NCI-H128 (cell line): Measurements from ENCODE around the gene HSD17B12.

Experiments
- DNase-seq: peaks from one replicate; lab custom pipeline; 2025; ENCODE audit not compliant: unreplicated experiment; lab: John Stamatoyannopoulos, UW

HSD17B12 gene

DNA sequence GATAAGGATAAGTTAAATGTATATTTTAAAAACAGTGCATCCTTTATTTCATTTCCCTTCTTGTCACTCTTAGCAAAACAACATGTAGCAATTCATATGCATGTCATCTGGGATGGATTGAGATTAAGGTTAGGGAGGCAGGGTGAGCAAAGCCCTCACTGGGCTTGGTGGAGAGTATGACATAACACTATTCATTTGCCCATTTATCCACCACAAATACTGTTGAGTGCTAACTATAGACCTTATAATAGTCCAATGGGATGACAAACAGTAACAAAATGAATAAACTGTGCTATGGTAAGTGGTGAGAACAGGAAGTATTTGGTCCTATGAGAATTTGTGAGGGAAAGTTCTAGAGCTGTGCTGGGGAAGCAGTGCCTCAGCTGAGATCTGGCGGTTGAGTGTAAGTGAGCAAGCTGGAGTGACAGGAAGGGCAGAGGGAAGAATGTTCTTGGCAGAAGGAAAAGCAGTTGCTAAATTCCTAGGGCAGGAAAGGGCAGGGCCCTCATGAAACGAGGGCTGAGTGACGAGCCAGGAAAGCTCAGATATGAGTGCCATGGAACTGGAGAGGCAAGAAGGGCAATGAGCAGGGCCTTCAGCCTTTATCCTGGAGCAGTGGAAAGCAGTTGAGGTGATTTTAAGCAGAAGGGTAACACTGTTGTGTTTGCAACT lies 6.7 kb downstream of the HSD17B12 start:
- DNase-seq: no peak

DNA sequence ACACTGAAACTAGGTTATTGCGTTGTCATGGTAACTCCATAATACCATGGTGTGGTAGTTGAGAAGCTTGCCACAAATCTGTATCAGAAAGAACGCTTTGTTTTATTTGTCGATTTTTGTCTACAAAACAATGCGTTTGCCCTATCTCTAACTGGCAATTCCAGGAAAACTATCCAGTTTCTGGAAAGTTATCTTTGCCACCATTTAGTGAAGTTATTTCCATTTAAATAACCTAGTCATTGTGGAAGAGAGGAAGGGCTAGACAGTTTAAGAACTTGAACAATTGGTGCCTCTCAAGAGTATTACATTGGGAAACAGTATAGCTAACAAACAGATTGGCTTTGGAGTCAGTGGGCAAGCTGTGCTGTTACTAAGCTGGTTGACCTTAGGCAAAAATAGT lies 7.9 kb downstream of the HSD17B12 start:
- no peak for DNase-seq

DNA sequence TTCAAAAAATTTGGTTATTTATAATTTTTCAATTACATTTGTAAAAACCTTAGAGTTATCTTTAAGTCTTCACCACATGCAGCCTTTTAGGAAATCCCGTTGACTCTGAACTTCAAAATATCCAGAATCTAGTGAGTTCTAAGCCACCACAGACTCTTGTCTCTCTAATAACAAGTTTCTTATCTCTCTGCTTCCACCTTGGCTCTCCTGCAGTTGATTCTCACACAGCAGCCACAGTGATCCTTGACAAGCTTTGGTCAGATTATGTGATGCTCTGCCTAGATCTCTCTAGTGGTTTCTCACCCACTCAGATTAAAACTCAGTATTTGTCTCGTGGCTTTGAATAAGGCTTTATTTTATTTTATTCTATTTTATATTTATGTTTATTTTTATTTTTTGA lies 8.6 kb downstream of the HSD17B12 start:
- no peak for DNase-seq

DNA sequence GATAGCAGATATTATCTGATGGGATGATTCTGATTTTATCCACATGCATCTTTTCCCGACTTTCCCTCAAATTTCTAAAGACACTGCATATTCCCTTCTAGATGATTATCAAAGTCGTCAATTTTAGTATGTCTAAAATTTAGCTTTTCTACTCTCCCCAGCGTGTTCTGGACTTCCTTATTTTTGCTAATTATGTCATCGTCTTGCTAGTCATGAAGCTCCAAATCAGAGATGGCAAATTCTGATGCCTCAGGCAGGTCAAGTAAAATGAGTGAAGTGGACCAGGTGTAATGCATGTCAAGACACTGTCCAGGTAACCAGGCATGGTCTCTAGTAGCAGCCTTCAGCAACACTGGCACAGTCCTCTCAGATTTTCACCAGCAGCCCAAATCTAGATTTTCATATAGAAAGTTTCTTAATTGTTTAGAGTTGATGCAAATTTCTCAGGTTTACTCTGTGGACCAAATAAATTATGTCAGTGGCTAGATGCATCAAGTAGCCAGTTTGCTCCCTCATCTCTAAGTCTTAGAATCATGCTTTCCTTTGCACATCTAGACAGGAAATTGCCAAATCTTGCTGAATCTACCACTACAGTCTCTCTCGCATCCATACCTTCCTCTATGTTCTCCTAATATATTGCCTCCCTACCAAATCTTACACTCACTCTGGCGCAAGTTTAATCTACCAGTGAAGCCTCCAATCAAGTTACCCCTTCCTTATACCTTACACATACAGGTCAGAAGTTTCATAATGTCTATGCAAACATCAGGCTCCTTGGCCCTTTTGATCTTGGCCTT lies 10.6 kb downstream of the HSD17B12 start:
- no peak for DNase-seq

DNA sequence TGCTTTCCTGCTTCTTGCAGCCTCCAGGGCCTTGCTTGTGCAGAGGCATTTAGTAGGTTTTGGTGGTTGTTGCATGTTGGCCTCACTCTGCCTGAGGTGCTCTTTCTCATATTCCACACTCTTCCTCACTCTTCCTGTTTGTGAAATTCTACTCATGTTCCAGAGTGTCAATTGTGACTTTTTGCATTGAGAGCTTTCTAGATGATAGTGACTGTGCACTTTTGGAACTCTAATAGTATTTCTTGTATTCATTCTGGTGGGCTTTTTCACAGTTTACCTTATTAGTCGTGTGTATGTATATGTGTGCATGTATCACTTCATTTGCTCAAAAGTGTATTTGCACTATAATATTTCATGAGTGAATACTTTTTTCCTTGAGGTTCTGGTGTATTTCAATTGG lies 11.3 kb downstream of the HSD17B12 start:
- no peak for DNase-seq

DNA sequence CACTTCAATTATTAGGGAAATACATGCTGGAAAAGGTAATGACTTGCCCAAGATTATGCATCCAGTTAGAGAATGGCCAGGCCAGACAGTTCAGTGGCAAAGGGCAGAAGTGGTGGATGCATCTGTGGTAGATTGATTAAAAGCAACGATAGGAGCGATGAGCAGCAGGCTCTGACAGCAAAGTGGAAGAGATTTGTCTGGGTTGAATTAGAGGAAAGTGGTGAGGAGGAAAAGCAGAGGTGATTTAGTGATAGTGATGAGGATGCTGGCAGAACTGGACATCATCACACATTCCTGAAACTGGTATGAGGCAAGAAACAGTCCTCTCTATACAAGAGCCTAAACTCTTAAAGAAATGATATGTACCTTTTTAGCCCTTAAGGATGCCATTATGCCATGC lies 12.5 kb downstream of the HSD17B12 start:
- DNase-seq: no peak

DNA sequence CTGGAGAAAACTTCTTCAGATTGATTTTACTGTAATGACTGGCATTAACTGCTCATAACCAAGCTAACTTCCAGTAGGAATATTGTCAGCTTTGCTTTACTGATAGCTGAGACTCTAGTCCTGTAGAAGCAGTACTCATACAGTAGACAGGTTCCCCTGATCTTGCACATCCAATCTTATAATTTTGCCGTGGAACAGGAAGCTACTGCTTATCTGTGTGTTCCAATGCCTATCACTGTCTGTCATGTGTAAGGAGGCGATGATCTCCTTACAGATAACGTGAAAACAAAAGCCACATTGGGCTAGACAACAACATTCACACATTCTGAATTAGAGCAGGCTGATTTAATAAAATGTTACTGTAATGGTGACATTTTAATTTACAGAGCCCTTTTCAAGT lies 13.2 kb downstream of the HSD17B12 start:
- DNase-seq: no peak

DNA sequence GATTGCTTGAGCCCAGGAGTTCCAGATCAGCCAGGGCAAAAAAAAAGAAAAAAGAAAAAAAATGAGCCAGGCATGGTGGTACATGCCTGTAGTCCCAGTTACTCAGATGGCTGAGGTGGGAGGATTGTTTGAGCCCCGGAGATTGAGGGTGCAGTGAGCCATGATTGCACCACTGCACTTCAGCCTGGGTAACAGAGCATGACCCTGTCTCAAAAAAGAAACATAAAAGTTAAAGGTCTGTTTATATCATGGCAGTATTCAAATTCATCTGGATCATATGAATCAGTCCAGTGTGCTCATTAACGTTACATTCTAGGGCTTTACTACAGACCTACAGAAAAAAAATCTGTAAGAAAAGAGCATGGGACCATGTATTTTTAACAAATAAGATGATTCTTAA lies 13.9 kb downstream of the HSD17B12 start:
- no peak for DNase-seq

DNA sequence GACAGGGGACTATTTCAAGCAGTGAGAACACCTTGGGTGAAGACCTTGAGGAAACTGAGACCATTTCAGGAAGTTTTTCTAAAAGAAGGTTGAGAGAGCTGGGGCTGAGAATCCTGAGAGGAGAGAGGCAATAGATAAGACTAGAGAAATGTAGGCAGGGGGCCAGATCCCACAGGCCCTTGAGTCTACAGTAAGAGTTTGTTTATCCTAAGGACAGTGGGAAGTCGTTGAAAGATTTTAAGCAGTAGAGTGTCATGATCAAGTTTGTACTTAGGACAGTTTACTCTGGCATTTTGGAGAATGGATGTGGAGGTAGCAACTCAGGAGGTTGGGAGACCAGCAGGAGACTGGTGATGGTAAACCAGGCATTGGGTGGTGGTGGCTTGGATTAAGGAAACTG lies 17.1 kb downstream of the HSD17B12 start:
- DNase-seq: no peak

DNA sequence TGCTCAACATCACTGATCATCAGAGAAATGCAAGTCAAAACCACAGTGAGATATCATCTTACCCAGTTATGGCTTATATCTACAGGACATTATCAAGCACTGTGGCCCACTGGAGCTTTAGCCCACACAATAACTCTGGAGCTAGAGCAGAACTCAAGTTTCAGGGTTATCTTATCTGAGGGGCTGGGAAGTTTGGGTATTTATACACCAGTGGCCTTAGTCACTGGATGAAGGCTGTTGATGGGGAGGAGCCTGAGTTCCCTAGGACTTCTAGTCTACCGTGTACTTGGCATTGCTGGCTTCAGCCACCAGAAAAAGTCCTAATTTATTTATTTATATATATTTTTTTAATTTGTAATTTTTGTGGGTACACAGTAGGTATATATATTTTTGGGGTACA lies 19.3 kb downstream of the HSD17B12 start:
- DNase-seq: no peak

DNA sequence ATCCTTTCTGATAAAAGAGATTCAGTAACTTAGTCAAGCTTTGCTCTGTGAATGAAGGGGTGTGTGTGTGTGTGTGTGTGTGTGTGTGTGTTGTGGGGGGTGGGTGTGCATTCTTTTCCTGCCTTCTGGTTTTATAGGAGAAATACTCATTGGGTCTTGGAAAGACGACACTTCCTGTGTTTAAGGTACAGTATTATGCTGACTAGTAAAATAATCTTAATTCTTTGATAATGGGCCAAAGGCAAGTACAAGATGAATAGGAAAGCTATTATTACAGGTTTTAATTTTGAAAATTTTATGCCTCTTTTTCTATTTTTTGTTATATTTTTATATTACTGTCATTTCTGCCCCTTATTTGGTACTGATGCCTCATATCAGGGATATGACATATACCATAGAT lies 26.1 kb downstream of the HSD17B12 start:
- DNase-seq: no peak

DNA sequence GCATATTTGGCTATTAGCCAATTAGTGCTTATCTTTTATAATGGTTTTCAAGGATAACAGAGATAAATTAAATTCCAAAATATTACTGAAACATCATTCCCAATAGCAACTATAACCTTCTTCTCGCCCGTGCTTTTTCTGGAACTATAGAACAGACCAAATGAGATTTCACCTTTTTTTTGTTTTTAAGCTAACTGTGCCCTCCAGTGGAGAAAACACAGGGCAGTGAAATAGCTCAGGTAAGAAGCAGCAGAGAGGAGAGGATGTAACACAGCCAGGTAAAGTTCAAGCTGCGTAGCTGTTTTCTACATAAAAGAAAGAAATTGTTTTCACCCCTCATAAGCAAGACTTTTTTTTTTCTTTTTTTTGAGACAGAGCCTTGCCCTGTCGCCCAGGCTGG lies 28.2 kb downstream of the HSD17B12 start:
- no peak for DNase-seq

DNA sequence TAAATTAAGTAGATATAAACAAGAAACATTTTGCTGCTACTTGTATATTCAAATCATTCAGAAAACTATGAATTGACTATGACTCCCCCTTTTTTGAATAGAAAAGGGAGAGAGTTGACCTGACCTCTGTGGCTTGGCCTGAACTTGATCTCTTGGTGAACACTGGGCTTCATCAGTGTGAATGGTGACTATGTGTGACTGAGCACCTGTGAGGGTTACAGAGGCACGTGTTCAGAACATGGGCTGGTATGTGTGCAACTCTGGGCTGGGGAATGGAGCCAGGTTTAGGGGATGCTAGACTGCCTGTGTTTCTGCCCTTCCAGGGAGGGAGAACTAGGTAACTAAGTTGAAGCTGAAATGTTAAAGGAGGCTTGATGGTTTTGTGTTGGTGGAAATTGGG lies 29.2 kb downstream of the HSD17B12 start:
- DNase-seq: no peak

DNA sequence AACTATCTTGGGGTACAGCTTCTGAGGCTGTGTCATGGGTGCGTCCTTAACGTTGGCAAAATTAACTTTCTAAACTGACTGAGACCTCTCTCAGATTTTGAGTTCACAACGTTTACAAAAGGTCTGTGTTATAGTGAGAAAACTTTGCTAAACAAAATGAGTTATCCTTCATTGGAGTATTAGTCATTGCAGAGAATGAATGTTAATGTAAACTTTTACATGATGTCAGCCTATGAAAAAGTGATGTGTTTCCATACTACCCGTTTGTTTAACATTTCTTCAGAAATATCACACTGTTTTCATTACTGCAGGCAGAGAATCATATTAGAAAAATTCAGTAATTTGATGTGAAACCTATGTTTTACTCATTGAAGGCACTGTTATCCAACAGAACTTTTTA lies 32.1 kb downstream of the HSD17B12 start:
- DNase-seq: no peak

DNA sequence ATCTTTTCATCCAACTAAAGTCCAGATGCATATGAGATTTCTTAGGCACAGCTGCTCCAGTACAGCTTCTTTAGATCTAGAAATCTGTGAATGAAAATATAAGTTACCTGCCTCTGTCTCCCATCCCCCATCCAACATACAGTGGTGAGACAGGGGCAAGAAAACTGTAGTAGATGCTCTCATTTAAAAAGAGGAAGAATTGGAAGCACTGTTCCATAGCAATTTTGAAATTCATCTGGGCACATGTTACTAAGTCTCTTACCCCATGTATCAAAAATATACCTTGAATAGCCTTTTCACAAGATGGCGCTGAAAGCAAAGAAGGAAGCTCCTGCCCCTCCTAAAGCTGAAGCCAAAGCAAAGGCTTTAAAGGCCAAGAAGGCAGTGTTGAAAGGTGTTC lies 37.8 kb downstream of the HSD17B12 start:
- DNase-seq: no peak

DNA sequence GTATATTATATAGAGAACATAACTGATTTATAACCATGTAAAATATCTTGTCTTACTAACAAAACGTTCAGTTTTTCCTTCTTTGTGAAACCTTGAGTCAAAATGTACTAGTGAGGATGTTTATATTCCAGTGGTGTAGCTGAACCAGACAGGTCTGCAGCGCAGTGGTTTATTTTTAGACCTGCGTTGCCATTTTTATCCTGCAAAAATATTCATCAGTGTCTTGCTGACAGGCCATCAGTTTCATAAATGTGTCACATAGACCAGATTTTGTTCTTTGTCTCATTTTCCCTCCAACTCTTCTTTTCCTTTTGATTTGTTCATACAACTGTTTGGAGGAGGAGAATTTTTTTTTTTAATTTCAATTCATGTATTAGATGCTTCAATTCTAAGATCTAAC lies 43.1 kb downstream of the HSD17B12 start:
- DNase-seq: no peak

DNA sequence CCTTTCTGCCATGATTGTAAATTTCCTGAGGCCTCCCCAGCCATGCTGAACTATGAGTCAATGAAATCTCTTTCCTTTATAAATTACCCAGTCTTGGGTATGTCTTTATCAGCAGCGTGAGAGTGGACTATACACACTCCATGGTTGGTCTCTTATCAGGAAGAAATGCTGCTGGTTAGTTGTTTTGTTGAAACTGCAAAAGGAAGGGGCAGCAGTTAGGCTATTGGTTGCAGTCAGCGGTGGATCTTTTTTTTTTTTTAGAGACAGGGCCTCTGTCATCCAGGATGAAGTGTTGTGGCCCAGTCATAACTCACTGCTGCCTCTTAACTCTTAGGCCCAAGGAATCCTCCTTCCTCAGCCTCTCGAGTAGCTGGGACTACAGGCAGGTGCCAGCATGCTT lies 51.7 kb downstream of the HSD17B12 start:
- DNase-seq: no peak

DNA sequence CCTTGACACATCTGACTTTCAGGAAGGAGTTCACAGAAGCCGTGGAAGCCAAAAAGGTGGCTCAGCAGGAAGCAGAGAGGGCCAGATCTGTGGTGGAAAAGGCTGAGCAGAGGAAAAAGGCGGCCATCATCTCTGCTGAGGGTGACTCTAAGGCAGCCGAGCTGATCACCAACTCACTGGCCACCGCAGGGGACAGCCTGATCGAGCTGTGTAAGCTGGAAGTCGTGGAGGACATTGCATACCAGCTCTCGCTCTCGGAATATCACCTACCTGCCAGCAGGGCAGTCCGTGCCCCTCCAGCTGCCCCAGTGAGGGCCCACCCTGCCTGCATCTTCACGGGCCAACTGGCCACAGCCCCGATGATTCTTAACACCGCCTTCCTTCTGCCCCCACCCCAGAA lies 53.7 kb downstream of the HSD17B12 start:
- DNase-seq: no peak

DNA sequence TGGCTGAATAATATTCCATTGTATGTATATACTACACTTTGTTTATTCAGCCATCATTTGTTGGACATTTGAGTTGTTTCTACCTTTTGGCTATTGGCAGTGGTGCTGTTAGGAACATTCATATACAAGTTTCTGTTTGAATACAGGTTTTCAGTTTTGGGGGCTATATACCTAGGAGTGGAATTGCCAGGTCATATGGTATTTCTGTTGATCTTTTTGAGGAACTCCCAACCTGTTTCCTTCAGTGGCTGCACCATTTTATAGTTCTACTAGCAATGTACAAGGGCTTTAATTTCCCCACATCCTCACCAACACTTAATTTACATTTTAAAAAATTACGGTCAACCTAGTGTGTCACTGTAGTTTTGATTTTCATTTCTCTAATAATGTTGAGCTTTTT lies 54.6 kb downstream of the HSD17B12 start:
- DNase-seq: no peak

DNA sequence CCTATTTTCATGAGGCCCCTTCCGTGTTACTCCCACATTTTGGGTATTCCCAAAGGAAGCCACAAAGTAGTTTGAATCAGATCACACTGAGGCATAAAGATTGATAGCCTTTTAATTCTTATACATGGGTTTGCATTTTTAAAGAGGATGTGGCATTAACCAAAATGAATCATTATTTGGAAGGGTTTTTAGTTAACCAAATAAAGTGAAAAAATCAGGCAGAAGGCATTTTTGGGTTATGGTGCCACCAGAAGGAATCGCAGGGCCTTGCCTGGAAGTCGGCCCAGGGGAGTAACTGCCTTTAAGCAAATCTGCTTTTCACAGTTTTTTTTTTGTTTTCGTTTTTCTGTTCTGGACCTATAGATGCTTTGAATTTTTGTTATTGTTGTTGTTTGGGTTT lies 55.4 kb downstream of the HSD17B12 start:
- no peak for DNase-seq

DNA sequence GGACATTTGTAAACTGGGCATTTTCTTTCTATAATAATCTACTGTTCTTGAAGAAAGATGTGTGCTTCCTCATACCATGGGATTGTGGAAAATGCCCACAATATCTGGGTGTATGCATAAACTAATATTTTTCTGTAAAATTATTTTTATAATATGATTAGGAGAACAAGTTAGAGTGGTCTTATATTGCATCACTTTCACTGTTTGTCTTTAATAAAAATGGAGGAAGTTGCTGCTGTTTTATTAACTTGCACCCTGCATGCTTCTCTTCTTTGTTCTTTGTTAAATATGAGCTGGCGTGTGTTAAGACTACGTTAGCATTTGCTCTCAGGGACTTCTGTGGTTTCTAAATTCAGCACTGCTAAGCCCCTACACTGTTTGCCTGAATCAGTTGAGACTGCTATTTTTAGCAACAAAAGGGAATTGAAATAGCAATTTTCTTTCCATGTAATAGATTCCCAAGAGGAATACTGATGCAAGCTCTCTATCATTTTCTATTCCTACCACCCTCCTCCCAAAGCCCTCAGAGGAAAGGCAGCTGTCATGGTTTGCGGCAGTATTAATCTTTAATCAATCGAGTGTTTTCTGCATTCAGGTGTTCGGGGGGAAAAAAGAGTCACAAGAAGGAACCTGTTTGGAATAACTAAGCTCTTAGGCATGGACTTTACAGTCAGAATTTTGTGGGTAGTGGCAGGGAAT lies 56.1 kb downstream of the HSD17B12 start:
- no peak for DNase-seq

DNA sequence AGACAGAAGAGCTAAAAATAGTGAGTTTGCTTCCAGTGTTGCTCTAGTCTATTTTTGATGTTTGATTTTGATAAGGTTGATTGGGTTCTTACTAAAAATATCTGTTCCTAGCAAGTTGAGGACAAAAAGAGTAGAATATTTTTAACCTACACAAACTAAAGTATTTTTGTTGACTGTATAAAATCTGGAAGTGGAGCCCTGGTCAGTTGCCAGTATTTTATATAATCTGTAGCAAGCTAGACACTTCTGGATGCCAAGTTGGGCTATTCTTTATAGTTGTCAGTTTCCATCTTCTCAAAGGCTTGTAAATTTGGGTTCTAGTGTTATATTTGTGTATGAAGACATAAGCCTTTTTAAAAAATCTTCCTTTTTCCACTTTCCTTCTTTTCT lies 56.7 kb downstream of the HSD17B12 start:
- DNase-seq: no peak
